Hepatocyte (in vitro differentiated cells): ENCODE data around the gene G6PC2. TPM values are rescaled to one million over a fixed set of nuclear protein-coding genes. Genes with fewer than 3 reads are reported as not detected.

ENCODE experiments used
- DNase-seq: peaks from one replicate; pipeline ENCODE4 v3.0.0-alpha.2; 2016; ENCODE audit warnings: low spot score
- H2AFZ ChIP-seq: fragments of 200-600 bp; sonication (generic); 2 replicates; pipeline ENCODE4 v1.6.0; 2016; ENCODE audit warnings: antibody characterized with exemption, mild to moderate bottlenecking
- H3K27ac ChIP-seq: fragments of 200-600 bp; sonication (generic); 2 replicates; pipeline ENCODE4 v1.5.1; 2016; ENCODE audit warnings: mild to moderate bottlenecking
- H3K27me3 ChIP-seq: fragments of 200-600 bp; sonication (generic); 2 replicates; pipeline ENCODE4 v1.6.1; 2016
- H3K36me3 ChIP-seq: fragments of 200-600 bp; sonication (generic); replicated peaks from 2 replicates; pipeline ENCODE4 v1.5.1; 2016; ENCODE audit warnings: low read depth; ENCODE audit not compliant: insufficient read depth
- H3K4me1 ChIP-seq: fragments of 200-600 bp; sonication (generic); 2 replicates; pipeline ENCODE4 v1.5.1; 2016; ENCODE audit warnings: mild to moderate bottlenecking, moderate library complexity; ENCODE audit not compliant: insufficient read depth
- H3K4me2 ChIP-seq: fragments of 200-600 bp; sonication (generic); 2 replicates; pipeline ENCODE4 v1.6.0; 2016
- H3K4me3 ChIP-seq: fragments of 200-600 bp; sonication (generic); 2 replicates; pipeline ENCODE4 v1.5.1; 2016; ENCODE audit warnings: mild to moderate bottlenecking
- H3K79me2 ChIP-seq: fragments of 200-600 bp; sonication (generic); 2 replicates; pipeline ENCODE4 v1.6.0; 2017; ENCODE audit warnings: mild to moderate bottlenecking
- H3K9me2 ChIP-seq: fragments of 200-600 bp; sonication (generic); replicated peaks from 2 replicates; pipeline ENCODE4 v1.6.0; 2017; ENCODE audit warnings: mild to moderate bottlenecking; ENCODE audit not compliant: insufficient read depth
- H3K9me3 ChIP-seq: fragments of 200-600 bp; sonication (generic); 2 replicates; pipeline ENCODE4 v1.5.1; 2016; ENCODE audit warnings: low read depth, mild to moderate bottlenecking
- H4K20me1 ChIP-seq: fragments of 200-600 bp; sonication (generic); 2 replicates; pipeline ENCODE4 v1.6.0; 2016; ENCODE audit warnings: mild to moderate bottlenecking; ENCODE audit not compliant: insufficient read depth, poor library complexity, severe bottlenecking
- EZH2 ChIP-seq: fragments of 200-600 bp; sonication (generic); IDR thresholded peaks from 2 replicates; pipeline ENCODE4 v1.6.1; 2016; ENCODE audit warnings: antibody characterized with exemption, mild to moderate bottlenecking, borderline replicate concordance
- EZH2phosphoT487 ChIP-seq: fragments of 200-600 bp; sonication (generic); IDR thresholded peaks from one replicate; pipeline ENCODE4 v1.6.1; 2018; ENCODE audit warnings: antibody characterized with exemption, mild to moderate bottlenecking, low read depth, moderate library complexity; ENCODE audit not compliant: unreplicated experiment, severe bottlenecking
- WGBS: methylation state at CpG from one replicate; pipeline ENCODE4 v1.1.6; 2016; ENCODE audit warnings: low lambda C conversion rate; ENCODE audit errors: missing lambda C conversion rate; 5-methylcytosine and 5-hydroxymethylcytosine counted together
- polyA plus RNA-seq: library from polyadenylated mRNA; unstranded; fragments of >200 nt; fragmentation: Nextera tagmentation; extraction: Ambion mirVana; gene quantifications from 2 replicates; pipeline ENCODE4 v1.2.1, GENCODE V29; 2016
- total RNA-seq: library from RNA; depleted of rRNA; stranded (reverse); fragments of >200 nt; gene quantifications from 2 replicates; pipeline ENCODE4 v1.2.3, GENCODE V29; 2014
- TF ChIP-seq, protein P1 (sequence below): fragments of 200-600 bp; sonication (generic); IDR thresholded peaks from 2 replicates; pipeline ENCODE4 v1.5.1; 2016; ENCODE audit warnings: antibody characterized with exemption, mild to moderate bottlenecking; ENCODE audit not compliant: poor library complexity

Gene G6PC2
- total and polyA plus RNA-seq, 2 experiments from 2014 or later = not detected

DNA sequence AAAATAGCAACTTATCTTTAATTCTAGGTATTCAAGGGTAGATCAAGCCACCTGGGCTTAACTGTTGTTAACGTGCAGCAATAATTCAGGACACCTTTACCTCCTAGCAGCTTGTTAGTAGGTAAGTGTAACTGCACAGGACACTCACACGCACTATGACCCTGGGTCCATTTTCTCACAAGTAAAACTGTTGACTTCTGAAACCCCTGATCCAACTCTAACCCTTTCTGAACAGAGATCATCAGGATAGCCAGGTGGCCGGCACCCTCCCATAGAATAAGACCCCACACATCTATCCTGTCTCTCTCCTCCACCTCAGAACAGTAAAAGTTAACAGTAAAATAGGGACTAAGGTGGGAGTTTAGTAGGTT lies 11.5 kb upstream of the G6PC2 start:
- H3K79me2 ChIP-seq = peaks cover 9% of the 10 kb centered on the region
- peak overlapping the region; percentile 32 for H3K4me3 ChIP-seq
- H3K27ac ChIP-seq = no peak overlapping the region
- peak overlapping the region; percentile 33 for H2AFZ ChIP-seq
- no peak for DNase-seq
- TF ChIP-seq EZH2 (no peak), EZH2phosphoT487 (no peak)
- TF ChIP-seq, protein P1, sequence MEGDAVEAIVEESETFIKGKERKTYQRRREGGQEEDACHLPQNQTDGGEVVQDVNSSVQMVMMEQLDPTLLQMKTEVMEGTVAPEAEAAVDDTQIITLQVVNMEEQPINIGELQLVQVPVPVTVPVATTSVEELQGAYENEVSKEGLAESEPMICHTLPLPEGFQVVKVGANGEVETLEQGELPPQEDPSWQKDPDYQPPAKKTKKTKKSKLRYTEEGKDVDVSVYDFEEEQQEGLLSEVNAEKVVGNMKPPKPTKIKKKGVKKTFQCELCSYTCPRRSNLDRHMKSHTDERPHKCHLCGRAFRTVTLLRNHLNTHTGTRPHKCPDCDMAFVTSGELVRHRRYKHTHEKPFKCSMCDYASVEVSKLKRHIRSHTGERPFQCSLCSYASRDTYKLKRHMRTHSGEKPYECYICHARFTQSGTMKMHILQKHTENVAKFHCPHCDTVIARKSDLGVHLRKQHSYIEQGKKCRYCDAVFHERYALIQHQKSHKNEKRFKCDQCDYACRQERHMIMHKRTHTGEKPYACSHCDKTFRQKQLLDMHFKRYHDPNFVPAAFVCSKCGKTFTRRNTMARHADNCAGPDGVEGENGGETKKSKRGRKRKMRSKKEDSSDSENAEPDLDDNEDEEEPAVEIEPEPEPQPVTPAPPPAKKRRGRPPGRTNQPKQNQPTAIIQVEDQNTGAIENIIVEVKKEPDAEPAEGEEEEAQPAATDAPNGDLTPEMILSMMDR = no peak
- no peaks in the 10 kb centered on the region for H4K20me1 ChIP-seq
- 24% methylated on average over 3 of the region's 3 CpGs for WGBS
- no peaks in the 10 kb centered on the region for H3K27me3 ChIP-seq
- H3K9me3 ChIP-seq = no peaks in the 10 kb centered on the region
- no peaks in the 10 kb centered on the region for H3K4me1 ChIP-seq
- no peaks in the 10 kb centered on the region for H3K9me2 ChIP-seq
- no peaks in the 10 kb centered on the region for H3K36me3 ChIP-seq
- H3K4me2 ChIP-seq = peak overlapping the region; percentile 72

- Histone ChIP-seq H3K4me1 (no peaks in the 10 kb centered on the region), H3K36me3 (no peaks in the 10 kb centered on the region), H3K27ac (no peak within 1 kb of the TSS), H2AFZ (peak within 1 kb of the TSS; percentile 40), H3K4me2 (peak within 1 kb of the TSS; percentile 72), H3K9me3 (no peaks in the 10 kb centered on the region), H3K79me2 (peaks cover 9% of the 10 kb centered on the region), H3K4me3 (peak within 1 kb of the TSS; percentile 32), H4K20me1 (no peaks in the 10 kb centered on the region), H3K27me3 (no peaks in the 10 kb centered on the region), H3K9me2 (no peaks in the 10 kb centered on the region)
- peak; percentile 93 for DNase-seq
- WGBS = 2% methylated on average over 38 of the region's 38 CpGs
- TF ChIP-seq EZH2phosphoT487 (no peak), EZH2 (no peak)
- TF ChIP-seq, protein P1 = no peak
These were observed 10.9 kb upstream of the G6PC2 start, which contains the start of gene SPC25 for GRCh38 chr2:168890006-168890782. Gene SPC25 (minus strand): TSS chr2:168890430. CDS start chr2:168889519, 911 bp downstream.

- Histone ChIP-seq H3K36me3 (no peaks in the 10 kb centered on the region), H3K4me3 (no peak overlapping the region), H4K20me1 (no peaks in the 10 kb centered on the region), H3K4me2 (no peak overlapping the region), H3K27ac (no peak overlapping the region), H3K9me3 (no peaks in the 10 kb centered on the region), H3K9me2 (no peaks in the 10 kb centered on the region), H3K4me1 (no peaks in the 10 kb centered on the region), H2AFZ (no peak overlapping the region), H3K79me2 (peaks cover 9% of the 10 kb centered on the region), H3K27me3 (no peaks in the 10 kb centered on the region)
- WGBS = 56% methylated on average over 3 of the region's 3 CpGs
- DNase-seq = no peak
- TF ChIP-seq EZH2phosphoT487 = no peak
- no peak for TF ChIP-seq EZH2
- TF ChIP-seq, protein P1 = no peak
These were observed 8.8 kb upstream of the G6PC2 start for GRCh38 chr2:168892327-168892726.
